ENCODE measurements around the gene CCDC17. TPM values are rescaled to one million over a fixed set of nuclear protein-coding genes. Genes with fewer than 3 reads are reported as not detected.

The CCDC17 gene
- total and polyA plus RNA-seq, 4 donors: 0.30 to 6.4 (median 0.73) TPM

- Histone ChIP-seq H3K36me3 (ENCODE audit: control insufficient read depth in 4 of 4, insufficient read depth in 3 of 4, low read depth in 1 of 4, low read length in 3 of 4) (no peaks in the 10 kb centered on the region), H3K4me3 (ENCODE audit: low read depth in 1 of 3, low read length in 3 of 3) (peak overlapping the region; percentile 80 to 88 (median 80)), H3K27ac (ENCODE audit: low read depth in 1 of 2, low read length in 2 of 2) (peak overlapping the region; percentile 71 to 93), H3K9ac (ENCODE audit: low read depth in 1 of 2, low read length in 2 of 2) (peak overlapping the region; percentile 87 to 96), H3K27me3 (ENCODE audit: control insufficient read depth in 4 of 4, insufficient read depth in 4 of 4, low read length in 3 of 4) (no peaks in the 10 kb centered on the region), H3K4me1 (ENCODE audit: control insufficient read depth in 4 of 4, insufficient read depth in 4 of 4, low read length in 3 of 4) (peaks cover 9 to 23% (median 19%) of the 10 kb centered on the region in 4 donors), H3K9me3 (ENCODE audit: control insufficient read depth in 4 of 4, low read length in 3 of 4) (no peaks in the 10 kb centered on the region)
- under 1% methylated on average over 59 of the region's 59 CpGs for WGBS
- TF ChIP-seq SP1 (IDR thresholded peaks at IDR 0.05): peak; percentile 21
- TF ChIP-seq YY1 (IDR thresholded peaks at IDR 0.05): peak; percentile 93
- TF ChIP-seq, protein P1, sequence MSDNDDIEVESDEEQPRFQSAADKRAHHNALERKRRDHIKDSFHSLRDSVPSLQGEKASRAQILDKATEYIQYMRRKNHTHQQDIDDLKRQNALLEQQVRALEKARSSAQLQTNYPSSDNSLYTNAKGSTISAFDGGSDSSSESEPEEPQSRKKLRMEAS (IDR thresholded peaks at IDR 0.05): peak; percentile 16
- TF ChIP-seq TAF1 (conservative IDR thresholded peaks at IDR 0.05): no peak
- DNase-seq (ENCODE audit: low spot score): peak; percentile 95
Measured at GRCh38 chr1:45584351-45585109, 39.3 kb downstream of the CCDC17 start.

- H3K9ac ChIP-seq (ENCODE audit: low read depth in 1 of 2, low read length in 2 of 2): peak within 1 kb of the TSS; percentile 87 to 96
- H3K9me3 ChIP-seq (ENCODE audit: control insufficient read depth in 4 of 4, low read length in 3 of 4): no peaks in the 10 kb centered on the region
- TF ChIP-seq, protein P2, sequence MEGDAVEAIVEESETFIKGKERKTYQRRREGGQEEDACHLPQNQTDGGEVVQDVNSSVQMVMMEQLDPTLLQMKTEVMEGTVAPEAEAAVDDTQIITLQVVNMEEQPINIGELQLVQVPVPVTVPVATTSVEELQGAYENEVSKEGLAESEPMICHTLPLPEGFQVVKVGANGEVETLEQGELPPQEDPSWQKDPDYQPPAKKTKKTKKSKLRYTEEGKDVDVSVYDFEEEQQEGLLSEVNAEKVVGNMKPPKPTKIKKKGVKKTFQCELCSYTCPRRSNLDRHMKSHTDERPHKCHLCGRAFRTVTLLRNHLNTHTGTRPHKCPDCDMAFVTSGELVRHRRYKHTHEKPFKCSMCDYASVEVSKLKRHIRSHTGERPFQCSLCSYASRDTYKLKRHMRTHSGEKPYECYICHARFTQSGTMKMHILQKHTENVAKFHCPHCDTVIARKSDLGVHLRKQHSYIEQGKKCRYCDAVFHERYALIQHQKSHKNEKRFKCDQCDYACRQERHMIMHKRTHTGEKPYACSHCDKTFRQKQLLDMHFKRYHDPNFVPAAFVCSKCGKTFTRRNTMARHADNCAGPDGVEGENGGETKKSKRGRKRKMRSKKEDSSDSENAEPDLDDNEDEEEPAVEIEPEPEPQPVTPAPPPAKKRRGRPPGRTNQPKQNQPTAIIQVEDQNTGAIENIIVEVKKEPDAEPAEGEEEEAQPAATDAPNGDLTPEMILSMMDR (IDR thresholded peaks at IDR 0.05; ENCODE audit: low read depth, low read length, missing input control): no peak
- peak; percentile 98 for TF ChIP-seq TAF1 (conservative IDR thresholded peaks at IDR 0.05)
- no peak for TF ChIP-seq JUND (IDR thresholded peaks at IDR 0.05)
- peak; percentile 71 to 84 for TF ChIP-seq GABPA (IDR thresholded peaks at IDR 0.05 in 1 of 2, conservative IDR thresholded peaks at IDR 0.05 in 1 of 2)
- no peak for TF ChIP-seq HNF4G (IDR thresholded peaks at IDR 0.05)
- TF ChIP-seq, protein P1 (IDR thresholded peaks at IDR 0.05): peak; percentile 53
- no peak for TF ChIP-seq RAD21 (IDR thresholded peaks at IDR 0.05)
- TF ChIP-seq YY1 (IDR thresholded peaks at IDR 0.05): no peak
- TF ChIP-seq, protein P3, sequence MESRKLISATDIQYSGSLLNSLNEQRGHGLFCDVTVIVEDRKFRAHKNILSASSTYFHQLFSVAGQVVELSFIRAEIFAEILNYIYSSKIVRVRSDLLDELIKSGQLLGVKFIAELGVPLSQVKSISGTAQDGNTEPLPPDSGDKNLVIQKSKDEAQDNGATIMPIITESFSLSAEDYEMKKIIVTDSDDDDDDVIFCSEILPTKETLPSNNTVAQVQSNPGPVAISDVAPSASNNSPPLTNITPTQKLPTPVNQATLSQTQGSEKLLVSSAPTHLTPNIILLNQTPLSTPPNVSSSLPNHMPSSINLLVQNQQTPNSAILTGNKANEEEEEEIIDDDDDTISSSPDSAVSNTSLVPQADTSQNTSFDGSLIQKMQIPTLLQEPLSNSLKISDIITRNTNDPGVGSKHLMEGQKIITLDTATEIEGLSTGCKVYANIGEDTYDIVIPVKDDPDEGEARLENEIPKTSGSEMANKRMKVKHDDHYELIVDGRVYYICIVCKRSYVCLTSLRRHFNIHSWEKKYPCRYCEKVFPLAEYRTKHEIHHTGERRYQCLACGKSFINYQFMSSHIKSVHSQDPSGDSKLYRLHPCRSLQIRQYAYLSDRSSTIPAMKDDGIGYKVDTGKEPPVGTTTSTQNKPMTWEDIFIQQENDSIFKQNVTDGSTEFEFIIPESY (IDR thresholded peaks at IDR 0.05): no peak
- no peak for TF ChIP-seq EGR1 (IDR thresholded peaks at IDR 0.05; ENCODE audit: low read depth in 2 of 2)
- TF ChIP-seq, protein P4, sequence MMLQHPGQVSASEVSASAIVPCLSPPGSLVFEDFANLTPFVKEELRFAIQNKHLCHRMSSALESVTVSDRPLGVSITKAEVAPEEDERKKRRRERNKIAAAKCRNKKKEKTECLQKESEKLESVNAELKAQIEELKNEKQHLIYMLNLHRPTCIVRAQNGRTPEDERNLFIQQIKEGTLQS (IDR thresholded peaks at IDR 0.05): no peak
- TF ChIP-seq HNF4A (conservative IDR thresholded peaks at IDR 0.05): no peak
- no peak for TF ChIP-seq RXRA (IDR thresholded peaks at IDR 0.05)
- no peak for TF ChIP-seq FOXA1 (IDR thresholded peaks at IDR 0.05)
- no peak for TF ChIP-seq FOXA2 (IDR thresholded peaks at IDR 0.05)
- TF ChIP-seq SP1 (IDR thresholded peaks at IDR 0.05): no peak
- peak; percentile 90 for TF ChIP-seq REST (IDR thresholded peaks at IDR 0.05)
- TF ChIP-seq NR2F2 (IDR thresholded peaks at IDR 0.05): peak; percentile 47
- peak; percentile 94 for DNase-seq (ENCODE audit: low spot score)
- under 1% methylated on average over 40 of the region's 41 CpGs for WGBS
- H3K4me1 ChIP-seq (ENCODE audit: control insufficient read depth in 4 of 4, insufficient read depth in 4 of 4, low read length in 3 of 4): peaks cover 9 to 23% (median 19%) of the 10 kb centered on the region in 4 donors
- peak within 1 kb of the TSS; percentile 71 to 93 for H3K27ac ChIP-seq (ENCODE audit: low read depth in 1 of 2, low read length in 2 of 2)
- H3K4me3 ChIP-seq (ENCODE audit: low read depth in 1 of 3, low read length in 3 of 3): peak within 1 kb of the TSS; percentile 80 to 88 (median 80)
- no peaks in the 10 kb centered on the region for H3K27me3 ChIP-seq (ENCODE audit: control insufficient read depth in 4 of 4, insufficient read depth in 4 of 4, low read length in 3 of 4)
- no peaks in the 10 kb centered on the region for H3K36me3 ChIP-seq (ENCODE audit: control insufficient read depth in 4 of 4, insufficient read depth in 3 of 4, low read depth in 1 of 4, low read length in 3 of 4)
Measured at GRCh38 chr1:45583666-45584350, 40.0 kb downstream of the CCDC17 start, which contains the start of gene NASP. TSS of gene NASP (plus strand) at chr1:45584041. CDS start at chr1:45584147, 106 bp downstream.

Measured in liver (tissue), 9 donors.